HepG2 (cell line): Measurements from ENCODE around the gene NACAD. TPM values are rescaled to one million over a fixed set of nuclear protein-coding genes. Genes with fewer than 3 reads are reported as not detected.

Experiments used
- ATAC-seq: fragments of 200-7000 bp; cut with Tn5 transposase; 3 replicates; pipeline ENCODE4 v1.9.1; 2020; ENCODE audit warnings: mild to moderate bottlenecking, moderate library complexity
- BruUV-seq: library from RNA; stranded (reverse); fragments of 400-500 nt; replicated peaks from 2 replicates; lab custom pipeline; 2021; lab: Mats Ljungman, UMichigan
- CTCF ChIA-PET: fragments of 300-600 bp; formaldehyde crosslinking; extraction: SDS; loops from one replicate; lab custom pipeline; 2021; ENCODE audit warnings: low total read pairs, inconsistent platforms, low intra/inter-chr PET ratio; lab: Yijun Ruan, JAX
- POLR2A ChIA-PET: fragments of 350-600 bp; sonication (Branson Sonifier 250); formaldehyde crosslinking; loops from one replicate; lab custom pipeline; 2020; ENCODE audit warnings: antibody characterized with exemption, inconsistent platforms; lab: Yijun Ruan, JAX
- DNase-seq: peaks from one replicate; pipeline ENCODE4 v3.0.0-alpha.2; 2015; ENCODE audit warnings: low spot score
- FAIRE-seq: peaks from 3 replicates; lab custom pipeline; 2011; peaks lifted over from hg19 to GRCh38; lab: Jason Lieb, UNC
- H2AFZ ChIP-seq: one replicate; pipeline ENCODE4 v1.6.1; 2011; ENCODE audit warnings: low read length, inconsistent platforms
- H3K27ac ChIP-seq: fragments of 300-600 bp; 3 replicates; pipeline ENCODE4 v1.8.0; 2011; ENCODE audit warnings: mixed run types, mild to moderate bottlenecking, mixed read lengths, low read length, inconsistent platforms; ENCODE audit not compliant: insufficient read depth; ENCODE audit errors: extremely low read length
- H3K27me3 ChIP-seq, 2 experiments: fragments of 200-600 bp in 1 of 2; 2 replicates in 1 of 2; 3 replicates in 1 of 2; pipeline versions ENCODE4 v1.6.0 to v1.8.0; 2011; ENCODE audit warnings: low read length in 2 of 2, mild to moderate bottlenecking in 2 of 2, moderate library complexity in 2 of 2, inconsistent platforms in 1 of 2; ENCODE audit not compliant: insufficient read depth in 2 of 2, control insufficient read depth in 1 of 2
- H3K36me3 ChIP-seq, 2 experiments: fragments of 200-600 bp in 1 of 2; replicated peaks in 1 of 2; 2 replicates in 1 of 2; 3 replicates in 1 of 2; pipeline versions ENCODE4 v1.5.1 to v1.8.0; 2011; ENCODE audit warnings: low read length in 2 of 2, inconsistent platforms in 1 of 2; ENCODE audit not compliant: insufficient read depth in 2 of 2, control insufficient read depth in 1 of 2
- H3K4me1 ChIP-seq: 2 replicates; pipeline ENCODE4 v1.5.1; 2012; ENCODE audit warnings: low read length, inconsistent platforms; ENCODE audit not compliant: insufficient read depth
- H3K4me2 ChIP-seq: 2 replicates; pipeline ENCODE4 v1.6.0; 2011; ENCODE audit warnings: low read depth, low read length, inconsistent platforms
- H3K4me3 ChIP-seq, 3 experiments: fragments of 200-600 bp in 1 of 3; sonication (generic), shearing (Covaris generic) in 1 of 3; replicated peaks in 1 of 3; 2 replicates each; pipeline ENCODE4 v1.5.1; 2011 to 2016; ENCODE audit warnings: low read length in 3 of 3, inconsistent platforms in 2 of 3, low read depth in 2 of 3, mild to moderate bottlenecking in 2 of 3, control low read depth in 1 of 3, mixed read lengths in 1 of 3; ENCODE audit not compliant: insufficient read depth in 1 of 3
- H3K79me2 ChIP-seq: one replicate; pipeline ENCODE4 v1.6.1; 2011; ENCODE audit warnings: low read length, inconsistent platforms; ENCODE audit not compliant: insufficient read depth
- H3K9ac ChIP-seq: 2 replicates; pipeline ENCODE4 v1.6.0; 2011; ENCODE audit warnings: mild to moderate bottlenecking, low read depth, low read length, inconsistent platforms; ENCODE audit not compliant: insufficient read depth
- H3K9me3 ChIP-seq: 2 replicates; pipeline ENCODE4 v1.5.1; 2012; ENCODE audit warnings: mild to moderate bottlenecking, low read length
- H4K20me1 ChIP-seq: 2 replicates; pipeline ENCODE4 v1.6.0; 2011; ENCODE audit warnings: inconsistent platforms, mild to moderate bottlenecking, low read length, moderate library complexity; ENCODE audit not compliant: insufficient read depth
- HMGXB4 ChIP-seq, 2 experiments: sonication (generic) in 1 of 2; formaldehyde crosslinking in 1 of 2; IDR thresholded peaks; 2 replicates each; pipeline versions ENCODE4 v1.4.0 to v1.6.1; 2018 to 2020; ENCODE audit warnings: missing genetic modification reagents in 2 of 2, borderline replicate concordance in 1 of 2, low read depth in 1 of 2, mild to moderate bottlenecking in 1 of 2, missing biosample characterization in 1 of 2
- NR2F1 ChIP-seq, 2 experiments: fragments of 450-650 bp in 1 of 2; formaldehyde crosslinking in 1 of 2; IDR thresholded peaks; 2 replicates each; pipeline versions ENCODE4 v1.5.0 to v1.6.1; 2016 to 2020; ENCODE audit warnings: mild to moderate bottlenecking in 1 of 2, missing compliant biosample characterization in 1 of 2, missing genetic modification reagents in 1 of 2, moderate library complexity in 1 of 2
- TAF15 ChIP-seq: fragments of 200-400 bp; formaldehyde crosslinking; IDR thresholded peaks from one replicate; pipeline ENCODE4 v1.6.1; 2018; ENCODE audit warnings: mild to moderate bottlenecking, low read depth, low read length; ENCODE audit not compliant: poor library complexity, severe bottlenecking
- THAP7 ChIP-seq: sonication (generic); formaldehyde crosslinking; IDR thresholded peaks from 2 replicates; pipeline ENCODE4 v1.8.1; 2023; ENCODE audit warnings: mild to moderate bottlenecking, missing genetic modification reagents
- WIZ ChIP-seq: sonication (generic); formaldehyde crosslinking; IDR thresholded peaks from 2 replicates; pipeline ENCODE4 v1.5.1; 2020; ENCODE audit warnings: mild to moderate bottlenecking, missing genetic modification reagents
- ZNF331 ChIP-seq: sonication (generic); formaldehyde crosslinking; IDR thresholded peaks from 2 replicates; pipeline ENCODE4 v1.4.0; 2020; ENCODE audit warnings: missing genetic modification reagents
- ZNF747 ChIP-seq: sonication (generic); formaldehyde crosslinking; IDR thresholded peaks from 2 replicates; pipeline ENCODE4 v1.8.1; 2023; ENCODE audit warnings: missing genetic modification reagents, mild to moderate bottlenecking, borderline replicate concordance
- WGBS: methylation state at CpG from one replicate; pipeline ENCODE4 v1.1.6; 2017; ENCODE audit warnings: low lambda C conversion rate; 5-methylcytosine and 5-hydroxymethylcytosine counted together
- in situ Hi-C: cut with HindIII; loops from 2 replicates; pipeline ENCODE4 v1.10.0; 2017; ENCODE audit warnings: low pct_unique_long_range_greater_than_20kb; ENCODE audit not compliant: extremely low pct_ligation_motif_present
- intact Hi-C: fragments of 100-400 bp; cut with micrococcal nuclease; formaldehyde crosslinking; loops from one replicate; pipeline ENCODE4 v1.10.0; 2022; ENCODE audit not compliant: unreplicated experiment
- polyA plus RNA-seq, 8 experiments: library from polyadenylated mRNA; depleted of rRNA in 3 of 8; stranded (reverse) in 7 of 8; unstranded in 1 of 8; fragments of >200 nt; fragmentation: Illumina TruSeq in 4 of 8; extraction: Trizol in 4 of 8; gene quantifications; 2 replicates each; pipeline versions ENCODE4 v1.2.1 to v1.2.3, GENCODE V29; 2011 to 2016; ENCODE audit warnings: low read depth in 4 of 8, missing spikeins in 1 of 8, mixed read lengths in 1 of 8; ENCODE audit not compliant: insufficient read depth in 1 of 8
- total RNA-seq, 5 experiments: library from RNA; depleted of rRNA; stranded (reverse); fragments of >200 nt; fragmentation: Illumina TruSeq; extraction: Trizol; gene quantifications; 2 replicates each; pipeline ENCODE4 v1.2.3, GENCODE V29; 2016; ENCODE audit warnings: low read depth in 1 of 5
- TF ChIP-seq, protein P1 (sequence below): sonication (generic); formaldehyde crosslinking; IDR thresholded peaks from 2 replicates; pipeline ENCODE4 v1.5.0; 2020; ENCODE audit warnings: mild to moderate bottlenecking, missing genetic modification reagents
- TF ChIP-seq, protein P2 (sequence below): sonication (generic); formaldehyde crosslinking; conservative IDR thresholded peaks from 2 replicates; pipeline ENCODE4 v1.4.0; 2020; ENCODE audit warnings: missing genetic modification reagents
- TF ChIP-seq, protein P3 (sequence below): sonication (generic); formaldehyde crosslinking; IDR thresholded peaks from 2 replicates; pipeline ENCODE4 v1.4.0; 2020; ENCODE audit warnings: mild to moderate bottlenecking, missing genetic modification reagents

The NACAD gene
- total and polyA plus RNA-seq, 2 of the 13 experiments (the other 11 are each of a cell fraction or from before 2014, with no cell fraction given) = 0.04 TPM; not detected in 1

- TF ChIP-seq TAF15 = no peak
- TF ChIP-seq, protein P1, sequence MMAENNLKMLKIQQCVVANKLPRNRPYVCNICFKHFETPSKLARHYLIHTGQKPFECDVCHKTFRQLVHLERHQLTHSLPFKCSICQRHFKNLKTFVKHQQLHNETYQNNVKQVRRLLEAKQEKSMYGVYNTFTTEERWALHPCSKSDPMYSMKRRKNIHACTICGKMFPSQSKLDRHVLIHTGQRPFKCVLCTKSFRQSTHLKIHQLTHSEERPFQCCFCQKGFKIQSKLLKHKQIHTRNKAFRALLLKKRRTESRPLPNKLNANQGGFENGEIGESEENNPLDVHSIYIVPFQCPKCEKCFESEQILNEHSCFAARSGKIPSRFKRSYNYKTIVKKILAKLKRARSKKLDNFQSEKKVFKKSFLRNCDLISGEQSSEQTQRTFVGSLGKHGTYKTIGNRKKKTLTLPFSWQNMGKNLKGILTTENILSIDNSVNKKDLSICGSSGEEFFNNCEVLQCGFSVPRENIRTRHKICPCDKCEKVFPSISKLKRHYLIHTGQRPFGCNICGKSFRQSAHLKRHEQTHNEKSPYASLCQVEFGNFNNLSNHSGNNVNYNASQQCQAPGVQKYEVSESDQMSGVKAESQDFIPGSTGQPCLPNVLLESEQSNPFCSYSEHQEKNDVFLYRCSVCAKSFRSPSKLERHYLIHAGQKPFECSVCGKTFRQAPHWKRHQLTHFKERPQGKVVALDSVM (CRISPR knock-in tag) = no peak
- TF ChIP-seq, protein P2, sequence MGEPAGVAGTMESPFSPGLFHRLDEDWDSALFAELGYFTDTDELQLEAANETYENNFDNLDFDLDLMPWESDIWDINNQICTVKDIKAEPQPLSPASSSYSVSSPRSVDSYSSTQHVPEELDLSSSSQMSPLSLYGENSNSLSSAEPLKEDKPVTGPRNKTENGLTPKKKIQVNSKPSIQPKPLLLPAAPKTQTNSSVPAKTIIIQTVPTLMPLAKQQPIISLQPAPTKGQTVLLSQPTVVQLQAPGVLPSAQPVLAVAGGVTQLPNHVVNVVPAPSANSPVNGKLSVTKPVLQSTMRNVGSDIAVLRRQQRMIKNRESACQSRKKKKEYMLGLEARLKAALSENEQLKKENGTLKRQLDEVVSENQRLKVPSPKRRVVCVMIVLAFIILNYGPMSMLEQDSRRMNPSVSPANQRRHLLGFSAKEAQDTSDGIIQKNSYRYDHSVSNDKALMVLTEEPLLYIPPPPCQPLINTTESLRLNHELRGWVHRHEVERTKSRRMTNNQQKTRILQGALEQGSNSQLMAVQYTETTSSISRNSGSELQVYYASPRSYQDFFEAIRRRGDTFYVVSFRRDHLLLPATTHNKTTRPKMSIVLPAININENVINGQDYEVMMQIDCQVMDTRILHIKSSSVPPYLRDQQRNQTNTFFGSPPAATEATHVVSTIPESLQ (CRISPR knock-in tag) = no peak
Observed at GRCh38 chr7:45066409-45066808, 22.4 kb downstream of the NACAD start (continued).

DNA sequence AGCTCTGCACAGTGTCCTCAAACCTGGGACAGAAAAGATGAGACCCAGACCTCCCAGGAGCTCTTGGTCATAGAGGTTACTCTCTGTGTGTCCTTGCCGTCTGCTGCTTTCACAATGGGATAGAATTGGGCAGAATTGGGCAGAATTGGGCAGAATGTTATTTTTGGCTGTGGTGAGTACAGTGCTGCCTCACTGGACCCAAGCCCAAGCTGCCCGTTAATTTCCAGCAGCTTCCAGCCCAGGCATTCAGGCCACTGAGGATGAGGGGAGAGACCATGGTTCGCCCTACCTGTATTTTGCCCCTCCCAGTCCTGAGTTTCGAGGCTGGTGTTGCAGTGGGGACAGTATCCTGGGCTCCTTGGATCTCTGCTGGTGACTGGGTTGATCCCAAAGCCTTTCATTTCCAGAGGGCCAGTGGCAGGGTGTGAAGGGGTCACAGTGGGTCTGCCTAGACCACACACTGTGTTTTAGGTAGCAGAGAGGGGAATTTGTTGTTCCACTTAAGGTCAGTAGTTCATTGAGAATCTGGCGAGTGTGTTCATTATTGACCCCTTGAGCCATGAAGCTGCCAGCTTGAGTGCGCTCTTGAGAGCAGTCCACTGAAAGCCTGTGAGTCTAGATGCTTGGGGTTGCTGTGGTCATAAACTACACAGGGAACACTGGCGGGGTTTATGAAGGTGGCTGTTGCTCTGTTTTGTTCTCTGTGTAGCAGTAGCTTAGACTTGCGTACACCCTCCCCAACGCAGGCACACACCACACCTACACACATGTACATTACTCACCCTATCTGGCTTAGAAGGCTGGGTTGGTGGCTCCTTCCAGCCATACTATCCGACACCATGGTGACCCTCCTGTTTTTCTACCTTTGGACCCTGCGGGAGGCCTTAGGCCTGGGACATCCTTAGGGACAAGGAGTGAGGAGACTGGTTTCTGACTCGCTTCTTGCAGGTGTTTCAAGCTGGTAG, 23.5 kb downstream of the NACAD start:
- Histone ChIP-seq H3K79me2 (no peaks in the 10 kb centered on the region), H3K4me3 (no peak overlapping the region), H3K4me1 (no peaks in the 10 kb centered on the region), H4K20me1 (no peaks in the 10 kb centered on the region), H3K27ac (no peak overlapping the region), H3K36me3 (peaks cover 3 to 29% of the 10 kb centered on the region in 2 experiments), H3K4me2 (no peak overlapping the region), H3K9me3 (no peaks in the 10 kb centered on the region), H3K27me3 (no peaks in the 10 kb centered on the region), H2AFZ (no peak overlapping the region), H3K9ac (no peak overlapping the region)
- CTCF ChIA-PET = no interaction called here
- POLR2A ChIA-PET = no interaction called here
- BruUV-seq = no TSS peak
- ATAC-seq (no peak), FAIRE-seq (no peak), DNase-seq (no peak)
- intact Hi-C loops = no loop called here
- 95% methylated on average over 6 of the region's 12 CpGs for WGBS
- in situ Hi-C loops = no loop called here
- TF ChIP-seq ZNF747 (no peak), NR2F1 (CRISPR knock-in tag; IDR thresholded peaks at IDR 0.05) (no peak), HMGXB4 (CRISPR knock-in tag; IDR thresholded peaks at IDR 0.05; ENCODE audit: borderline replicate concordance in 1 of 2, low read depth in 1 of 2) (no peak), THAP7 (no peak), ZNF331 (CRISPR knock-in tag) (no peak), WIZ (CRISPR knock-in tag) (no peak)
- TF ChIP-seq, protein P3, sequence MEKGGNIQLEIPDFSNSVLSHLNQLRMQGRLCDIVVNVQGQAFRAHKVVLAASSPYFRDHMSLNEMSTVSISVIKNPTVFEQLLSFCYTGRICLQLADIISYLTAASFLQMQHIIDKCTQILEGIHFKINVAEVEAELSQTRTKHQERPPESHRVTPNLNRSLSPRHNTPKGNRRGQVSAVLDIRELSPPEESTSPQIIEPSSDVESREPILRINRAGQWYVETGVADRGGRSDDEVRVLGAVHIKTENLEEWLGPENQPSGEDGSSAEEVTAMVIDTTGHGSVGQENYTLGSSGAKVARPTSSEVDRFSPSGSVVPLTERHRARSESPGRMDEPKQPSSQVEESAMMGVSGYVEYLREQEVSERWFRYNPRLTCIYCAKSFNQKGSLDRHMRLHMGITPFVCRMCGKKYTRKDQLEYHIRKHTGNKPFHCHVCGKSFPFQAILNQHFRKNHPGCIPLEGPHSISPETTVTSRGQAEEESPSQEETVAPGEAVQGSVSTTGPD = no peak
